Loucy (cell line): Measurements from ENCODE around the gene ACHE.

ENCODE experiments used
- H2AFZ ChIP-seq: fragments of 200-600 bp; sonication (generic); 2 replicates; pipeline ENCODE4 v1.6.0; 2016; ENCODE audit warnings: antibody characterized with exemption, mild to moderate bottlenecking, low read length, moderate library complexity
- H3F3A ChIP-seq: fragments of 200-600 bp; 2 replicates; pipeline ENCODE4 v1.6.0; 2016; ENCODE audit warnings: antibody characterized with exemption, low read depth, mild to moderate bottlenecking
- H3K27me3 ChIP-seq: fragments of 200-600 bp; sonication (generic); 2 replicates; pipeline ENCODE4 v1.6.1; 2014; ENCODE audit warnings: low read length, mild to moderate bottlenecking; ENCODE audit not compliant: insufficient read depth, poor library complexity, severe bottlenecking
- H3K36me3 ChIP-seq: fragments of 200-600 bp; sonication (generic); 2 replicates; pipeline ENCODE4 v1.6.1; 2016; ENCODE audit warnings: low read length; ENCODE audit not compliant: insufficient read depth
- H3K4me1 ChIP-seq: fragments of 200-600 bp; sonication (generic); 2 replicates; pipeline ENCODE4 v1.5.1; 2014; ENCODE audit warnings: low read length, mild to moderate bottlenecking; ENCODE audit not compliant: insufficient read depth, poor library complexity, severe bottlenecking
- H3K4me2 ChIP-seq: fragments of 200-600 bp; sonication (generic); 2 replicates; pipeline ENCODE4 v1.6.0; 2014; ENCODE audit warnings: antibody characterized with exemption, low read length, low read depth, mild to moderate bottlenecking; ENCODE audit not compliant: poor library complexity, severe bottlenecking
- H3K4me3 ChIP-seq: fragments of 200-600 bp; sonication (generic); 2 replicates; pipeline ENCODE4 v1.5.1; 2014; ENCODE audit warnings: low read length, mild to moderate bottlenecking, mixed read lengths; ENCODE audit not compliant: poor library complexity, severe bottlenecking
- H3K79me2 ChIP-seq: fragments of 200-600 bp; sonication (generic); 2 replicates; pipeline ENCODE4 v1.6.1; 2014; ENCODE audit warnings: low read length; ENCODE audit not compliant: insufficient read depth
- H3K9ac ChIP-seq: fragments of 200-600 bp; sonication (generic); 2 replicates; pipeline ENCODE4 v1.6.0; 2014; ENCODE audit warnings: mild to moderate bottlenecking, low read depth, low read length, moderate library complexity; ENCODE audit not compliant: poor library complexity, severe bottlenecking
- H3K9me2 ChIP-seq: fragments of 200-600 bp; sonication (generic); replicated peaks from 2 replicates; pipeline ENCODE4 v1.6.1; 2016; ENCODE audit warnings: low read depth, low read length, mixed read lengths
- H3K9me3 ChIP-seq: fragments of 200-600 bp; sonication (generic); 2 replicates; pipeline ENCODE4 v1.6.1; 2014; ENCODE audit warnings: mild to moderate bottlenecking, antibody characterized with exemption, low read length, low read depth; ENCODE audit not compliant: insufficient read depth
- H4K20me1 ChIP-seq: fragments of 200-600 bp; sonication (generic); 2 replicates; pipeline ENCODE4 v1.6.0; 2014; ENCODE audit warnings: antibody characterized with exemption, low read length, mild to moderate bottlenecking; ENCODE audit not compliant: insufficient read depth, poor library complexity, severe bottlenecking
- EZH2phosphoT487 ChIP-seq: fragments of 200-600 bp; IDR thresholded peaks from 2 replicates; pipeline ENCODE4 v1.6.1; 2018; ENCODE audit warnings: antibody characterized with exemption, mild to moderate bottlenecking, moderate library complexity, borderline replicate concordance
- TF ChIP-seq, protein P1 (sequence below): fragments of 200-600 bp; sonication (generic); conservative IDR thresholded peaks from 2 replicates; pipeline ENCODE4 v1.5.1; 2014; ENCODE audit warnings: mild to moderate bottlenecking, antibody characterized with exemption, low read length

The ACHE gene

DNA sequence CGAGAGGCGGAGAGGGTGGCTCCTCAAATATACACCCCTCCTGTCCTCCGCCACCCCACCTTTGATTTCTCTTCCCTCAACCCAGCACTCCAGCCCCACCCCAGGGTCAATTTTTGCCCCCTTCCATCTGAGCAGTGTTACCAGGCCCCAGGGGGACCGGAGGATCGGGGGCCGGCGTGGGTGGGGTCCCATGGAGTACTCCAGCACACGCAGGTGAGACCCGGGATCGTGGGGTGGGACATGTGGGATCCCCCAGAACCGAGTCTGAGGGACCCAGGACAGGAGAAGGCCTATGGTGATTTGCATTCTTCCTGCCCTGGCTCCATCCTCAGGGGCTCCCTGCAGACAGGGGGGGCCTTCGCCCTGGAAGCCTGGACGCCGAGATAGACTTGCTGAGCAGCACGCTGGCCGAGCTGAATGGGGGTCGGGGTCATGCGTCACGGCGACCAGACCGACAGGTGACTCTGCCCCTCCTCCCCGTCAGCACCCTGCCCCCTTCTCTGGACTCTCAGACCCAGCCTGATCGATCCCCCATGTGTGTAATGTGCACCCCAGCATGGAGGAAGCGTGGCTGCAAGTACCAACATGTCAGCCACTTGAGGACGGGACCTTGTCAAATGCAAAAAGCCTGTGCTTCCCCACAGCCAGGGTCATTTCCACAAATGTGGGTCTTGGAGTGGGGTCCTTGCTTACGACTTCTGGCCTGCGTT, 27.8 kb downstream of the ACHE start:
- Histone ChIP-seq H3K9ac (peak overlapping the region; percentile 97), H3K79me2 (peaks cover 29% of the 10 kb centered on the region), H3K4me3 (peak overlapping the region; percentile 79), H3K9me3 (no peaks in the 10 kb centered on the region), H2AFZ (peak overlapping the region; percentile 73), H3K4me1 (peaks cover 12% of the 10 kb centered on the region), H3K4me2 (peak overlapping the region; percentile 87), H3K36me3 (peaks cover 4% of the 10 kb centered on the region; the same call in 1 of the 2 replicates), H3K9me2 (no peaks in the 10 kb centered on the region), H3F3A (no peaks in the 10 kb centered on the region), H4K20me1 (no peaks in the 10 kb centered on the region), H3K27me3 (no peaks in the 10 kb centered on the region)
- TF ChIP-seq, protein P1, sequence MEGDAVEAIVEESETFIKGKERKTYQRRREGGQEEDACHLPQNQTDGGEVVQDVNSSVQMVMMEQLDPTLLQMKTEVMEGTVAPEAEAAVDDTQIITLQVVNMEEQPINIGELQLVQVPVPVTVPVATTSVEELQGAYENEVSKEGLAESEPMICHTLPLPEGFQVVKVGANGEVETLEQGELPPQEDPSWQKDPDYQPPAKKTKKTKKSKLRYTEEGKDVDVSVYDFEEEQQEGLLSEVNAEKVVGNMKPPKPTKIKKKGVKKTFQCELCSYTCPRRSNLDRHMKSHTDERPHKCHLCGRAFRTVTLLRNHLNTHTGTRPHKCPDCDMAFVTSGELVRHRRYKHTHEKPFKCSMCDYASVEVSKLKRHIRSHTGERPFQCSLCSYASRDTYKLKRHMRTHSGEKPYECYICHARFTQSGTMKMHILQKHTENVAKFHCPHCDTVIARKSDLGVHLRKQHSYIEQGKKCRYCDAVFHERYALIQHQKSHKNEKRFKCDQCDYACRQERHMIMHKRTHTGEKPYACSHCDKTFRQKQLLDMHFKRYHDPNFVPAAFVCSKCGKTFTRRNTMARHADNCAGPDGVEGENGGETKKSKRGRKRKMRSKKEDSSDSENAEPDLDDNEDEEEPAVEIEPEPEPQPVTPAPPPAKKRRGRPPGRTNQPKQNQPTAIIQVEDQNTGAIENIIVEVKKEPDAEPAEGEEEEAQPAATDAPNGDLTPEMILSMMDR: no peak
- no peak for TF ChIP-seq EZH2phosphoT487

DNA sequence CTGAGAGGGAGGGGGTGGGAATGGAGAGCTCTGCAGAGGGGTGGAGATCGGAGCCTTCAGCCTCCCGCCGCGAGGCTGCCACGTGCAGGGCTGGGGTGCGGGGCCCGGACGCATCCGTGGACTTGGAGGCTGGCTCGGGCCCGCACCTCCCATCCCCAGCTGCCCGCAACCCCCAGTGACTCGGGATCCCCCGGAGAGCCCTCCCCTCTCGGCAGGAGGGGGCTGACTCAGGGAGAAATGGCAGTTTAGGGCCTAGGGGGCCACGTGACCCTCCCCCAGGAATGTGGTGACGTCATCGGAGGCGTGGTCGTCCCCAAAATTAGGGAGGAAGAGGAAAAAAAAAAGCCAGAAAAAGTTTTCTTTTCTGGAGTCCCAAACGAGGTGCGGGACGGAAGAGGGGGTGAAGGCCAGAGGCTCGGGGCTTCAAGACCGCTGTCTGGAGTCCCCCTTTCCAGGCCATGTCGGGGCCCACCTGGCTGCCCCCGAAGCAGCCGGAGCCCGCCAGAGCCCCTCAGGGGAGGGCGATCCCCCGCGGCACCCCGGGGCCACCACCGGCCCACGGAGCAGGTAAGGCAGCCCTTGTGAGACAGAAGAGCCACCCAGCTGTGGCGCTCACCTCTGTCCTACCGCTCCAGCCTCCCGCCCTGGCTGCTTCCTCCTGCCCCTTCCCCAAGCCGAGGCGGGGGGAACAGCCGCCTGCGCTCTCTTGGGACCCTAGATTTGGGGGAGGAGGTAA, 28.5 kb downstream of the ACHE start, which contains the start of gene TRIP6:
Gene TRIP6, plus strand, starts transcription at position 348 of the 736 bp plus-strand sequence. Its CDS starts 111 bp downstream, at position 459.
- H3K4me1 ChIP-seq: peaks cover 12% of the 10 kb centered on the region
- peak within 1 kb of the TSS; percentile 79 for H3K4me3 ChIP-seq
- H2AFZ ChIP-seq: peak within 1 kb of the TSS; percentile 73
- no peaks in the 10 kb centered on the region for H4K20me1 ChIP-seq
- TF ChIP-seq, protein P1: no peak
- no peak for TF ChIP-seq EZH2phosphoT487
- no peaks in the 10 kb centered on the region for H3F3A ChIP-seq
- no peaks in the 10 kb centered on the region for H3K27me3 ChIP-seq
- peak within 1 kb of the TSS; percentile 87 for H3K4me2 ChIP-seq
- H3K9me2 ChIP-seq: no peaks in the 10 kb centered on the region
- peak within 1 kb of the TSS; percentile 97 for H3K9ac ChIP-seq
- H3K36me3 ChIP-seq: peaks cover 4% of the 10 kb centered on the region; the same call in 1 of the 2 replicates
- H3K9me3 ChIP-seq: no peaks in the 10 kb centered on the region
- H3K79me2 ChIP-seq: peaks cover 29% of the 10 kb centered on the region

DNA sequence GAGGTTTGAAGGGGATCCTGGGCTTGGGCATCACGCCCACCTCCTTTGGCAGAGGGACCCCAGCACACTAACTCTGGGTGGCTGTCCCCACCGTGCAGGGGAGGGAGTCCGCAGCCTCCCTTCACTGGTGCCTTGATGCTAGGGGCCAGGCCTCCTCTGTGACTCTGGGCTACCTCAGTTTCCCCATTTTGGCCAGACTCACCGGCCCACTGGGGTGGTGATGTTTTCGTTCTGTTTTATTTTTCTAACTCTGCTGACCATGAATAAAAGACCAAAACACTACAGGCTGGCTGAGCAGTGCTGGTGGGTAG, 29.0 kb downstream of the ACHE start:
- H3K36me3 ChIP-seq: peaks cover 4% of the 10 kb centered on the region; the same call in 1 of the 2 replicates
- no peaks in the 10 kb centered on the region for H3F3A ChIP-seq
- H4K20me1 ChIP-seq: no peaks in the 10 kb centered on the region
- peaks cover 29% of the 10 kb centered on the region for H3K79me2 ChIP-seq
- H2AFZ ChIP-seq: peak overlapping the region; percentile 73
- peak overlapping the region; percentile 79 for H3K4me3 ChIP-seq
- TF ChIP-seq, protein P1: no peak
- no peak for TF ChIP-seq EZH2phosphoT487
- H3K4me1 ChIP-seq: peaks cover 12% of the 10 kb centered on the region
- H3K9ac ChIP-seq: peak overlapping the region; percentile 97
- H3K9me2 ChIP-seq: no peaks in the 10 kb centered on the region
- H3K27me3 ChIP-seq: no peaks in the 10 kb centered on the region
- H3K9me3 ChIP-seq: no peaks in the 10 kb centered on the region
- peak overlapping the region; percentile 87 for H3K4me2 ChIP-seq
